Stimulated activated CD8-positive, alpha-beta memory T cell treated with anti-CD3 and anti-CD28 coated beads, Interleukin-12 subunit alpha, Interleukin-12 subunit beta, amount 100 ng/mL, for 24 hours (primary cell): ENCODE data around the gene GJB5.

Source experiments
- DNase-seq: peaks from one replicate; pipeline ENCODE4 v3.0.0-alpha.2; 2020; ENCODE audit errors: extremely low read depth

GJB5 gene

GRCh38 chr1:34794790-34795180 lies 39.9 kb downstream of the GJB5 start:
- DNase-seq, result no peak

- DNase-seq, result no peak
These were observed 41.1 kb downstream of the GJB5 start for GRCh38 chr1:34795916-34796315.

GRCh38 chr1:34796990-34797389 lies 42.1 kb downstream of the GJB5 start:
- no peak for DNase-seq

GRCh38 chr1:34800214-34800613 lies 45.4 kb downstream of the GJB5 start:
- no peak for DNase-seq

GRCh38 chr1:34803770-34804169 lies 48.9 kb downstream of the GJB5 start:
- no peak for DNase-seq

- DNase-seq, result no peak
These were observed 51.5 kb downstream of the GJB5 start for GRCh38 chr1:34806396-34806795.
